Astrocyte of the spinal cord (primary cell): Measurements from ENCODE around the gene COL23A1.

Experiments
- DNase-seq: peaks from one replicate; pipeline ENCODE4 v3.0.0; 2011; ENCODE audit warnings: low read depth, low spot score
- H3K4me3 ChIP-seq: 2 replicates; pipeline ENCODE4 v1.5.1; 2011; ENCODE audit warnings: low read depth, mild to moderate bottlenecking, low read length, moderate library complexity
- in situ Hi-C: cut with HindIII; loops from 2 replicates; pipeline ENCODE4 v1.10.0; 2017; ENCODE audit warnings: low sequenced_read_pairs
- TF ChIP-seq, protein P1 (sequence below): IDR thresholded peaks from 2 replicates; pipeline ENCODE4 v1.5.1; 2012; ENCODE audit warnings: low read depth, mild to moderate bottlenecking, low read length, inconsistent platforms

The COL23A1 gene

DNA sequence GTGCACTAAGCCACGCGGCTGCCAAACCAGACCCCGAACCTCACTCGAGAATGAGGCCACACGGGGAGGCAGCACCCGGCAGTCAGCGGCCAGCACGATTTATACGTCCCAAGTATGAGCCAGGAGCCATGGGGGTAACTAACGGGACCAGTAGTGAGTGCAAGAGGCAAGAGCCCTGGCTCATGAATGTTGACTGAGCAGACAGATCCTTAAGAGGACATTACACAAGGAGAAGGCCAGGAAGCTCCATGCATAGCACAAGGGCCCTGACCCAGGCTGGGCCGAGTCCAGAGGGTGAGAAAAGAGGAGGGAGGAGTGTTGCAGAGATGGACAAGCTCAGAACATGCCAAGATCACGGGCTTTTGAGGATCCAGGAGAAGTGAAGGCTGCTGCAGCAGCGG is 299.0 kb downstream of the COL23A1 start:
- DNase-seq = no peak
- TF ChIP-seq, protein P1, sequence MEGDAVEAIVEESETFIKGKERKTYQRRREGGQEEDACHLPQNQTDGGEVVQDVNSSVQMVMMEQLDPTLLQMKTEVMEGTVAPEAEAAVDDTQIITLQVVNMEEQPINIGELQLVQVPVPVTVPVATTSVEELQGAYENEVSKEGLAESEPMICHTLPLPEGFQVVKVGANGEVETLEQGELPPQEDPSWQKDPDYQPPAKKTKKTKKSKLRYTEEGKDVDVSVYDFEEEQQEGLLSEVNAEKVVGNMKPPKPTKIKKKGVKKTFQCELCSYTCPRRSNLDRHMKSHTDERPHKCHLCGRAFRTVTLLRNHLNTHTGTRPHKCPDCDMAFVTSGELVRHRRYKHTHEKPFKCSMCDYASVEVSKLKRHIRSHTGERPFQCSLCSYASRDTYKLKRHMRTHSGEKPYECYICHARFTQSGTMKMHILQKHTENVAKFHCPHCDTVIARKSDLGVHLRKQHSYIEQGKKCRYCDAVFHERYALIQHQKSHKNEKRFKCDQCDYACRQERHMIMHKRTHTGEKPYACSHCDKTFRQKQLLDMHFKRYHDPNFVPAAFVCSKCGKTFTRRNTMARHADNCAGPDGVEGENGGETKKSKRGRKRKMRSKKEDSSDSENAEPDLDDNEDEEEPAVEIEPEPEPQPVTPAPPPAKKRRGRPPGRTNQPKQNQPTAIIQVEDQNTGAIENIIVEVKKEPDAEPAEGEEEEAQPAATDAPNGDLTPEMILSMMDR = no peak
- in situ Hi-C loops = no loop called here
- H3K4me3 ChIP-seq = no peak overlapping the region

DNA sequence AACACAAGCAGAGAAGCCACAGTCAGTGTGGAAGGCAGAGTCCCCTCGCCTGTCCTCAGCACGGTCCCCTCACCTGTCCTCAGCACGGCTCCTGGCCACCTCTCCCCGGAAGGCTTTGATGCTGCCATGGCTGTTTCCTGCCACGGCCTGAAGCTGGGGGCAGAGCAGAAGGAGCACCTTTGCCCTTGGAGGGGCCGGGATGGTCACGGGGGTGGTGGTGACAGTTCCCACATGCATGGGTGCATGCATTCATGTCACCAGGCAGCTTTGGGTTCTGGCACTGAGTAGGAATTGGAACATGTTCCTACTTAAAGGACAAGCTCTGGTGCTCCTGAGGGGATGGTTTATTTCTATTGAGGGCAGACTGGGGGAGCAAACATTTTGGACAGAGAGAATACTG is 299.8 kb downstream of the COL23A1 start:
- H3K4me3 ChIP-seq = no peak overlapping the region
- DNase-seq = no peak
- in situ Hi-C loops = no loop called here
- TF ChIP-seq, protein P1 = no peak

DNA sequence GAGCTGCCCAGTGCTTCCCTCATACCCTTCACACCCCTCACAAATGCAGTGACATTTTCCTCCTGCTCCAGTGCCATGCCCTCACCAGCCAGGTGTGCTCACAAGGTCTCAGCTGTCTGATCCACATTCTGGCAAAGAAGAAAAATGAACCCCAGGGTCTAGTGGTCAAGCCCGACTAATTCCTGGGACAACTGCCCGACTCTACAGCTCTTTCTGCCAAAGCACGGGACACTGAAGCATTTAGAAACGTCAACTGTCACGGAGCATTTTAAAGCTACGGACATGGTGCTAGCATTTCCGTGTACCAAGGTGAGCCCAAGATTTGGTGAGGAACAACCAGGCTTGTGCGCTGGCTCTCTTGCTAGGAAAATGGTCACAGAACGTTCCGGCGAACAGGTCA is 300.8 kb downstream of the COL23A1 start:
- DNase-seq = no peak
- in situ Hi-C loops = no loop called here
- TF ChIP-seq, protein P1 = no peak
- H3K4me3 ChIP-seq = no peak overlapping the region

DNA sequence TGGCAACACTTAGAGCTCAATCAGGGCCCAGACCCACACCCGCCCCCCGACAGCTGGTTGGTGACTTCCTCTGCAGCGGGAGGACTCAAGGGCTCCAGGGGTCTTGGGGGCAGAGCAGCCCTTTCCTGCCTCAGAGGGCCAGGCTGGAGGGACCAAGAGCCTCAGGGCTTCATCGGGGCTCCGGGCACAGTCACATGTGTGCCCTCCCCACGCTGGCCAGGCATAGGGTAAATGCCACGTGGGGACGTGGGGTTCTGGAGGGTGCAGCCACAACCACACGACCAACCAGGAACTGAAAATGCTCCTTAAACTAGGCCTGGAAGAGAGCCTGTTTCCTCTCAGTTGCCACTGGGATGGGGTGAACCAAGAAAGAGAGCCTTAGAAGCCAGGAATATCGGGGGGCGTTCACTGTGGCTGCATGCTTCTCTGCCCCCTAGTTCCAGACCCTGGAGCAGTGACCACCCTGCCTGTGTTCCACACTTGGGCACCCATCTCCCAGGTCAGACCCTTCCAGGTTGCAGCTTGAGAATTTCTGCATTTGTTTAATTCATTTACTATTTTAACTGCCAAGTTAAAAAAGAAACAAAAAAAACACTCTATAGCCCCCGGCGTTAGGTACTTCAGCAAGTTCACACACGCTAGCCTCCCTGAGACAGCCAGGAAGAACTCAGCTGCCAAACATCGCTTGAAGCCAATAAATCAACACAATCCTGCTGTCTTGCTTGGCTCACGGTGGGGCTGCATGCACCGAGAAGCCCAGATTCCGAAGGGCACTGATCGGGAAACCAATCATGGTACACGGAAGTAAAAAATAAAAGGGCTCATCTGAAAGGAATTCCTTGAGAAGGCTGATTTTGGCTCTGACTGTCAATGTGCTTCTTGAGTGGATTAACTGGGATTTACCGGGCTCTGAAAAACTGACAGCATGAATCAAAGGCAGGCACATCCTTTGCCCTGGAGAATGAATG is 301.5 kb downstream of the COL23A1 start:
- in situ Hi-C loops = no loop called here
- DNase-seq = no peak
- TF ChIP-seq, protein P1 = no peak
- H3K4me3 ChIP-seq = no peak overlapping the region

DNA sequence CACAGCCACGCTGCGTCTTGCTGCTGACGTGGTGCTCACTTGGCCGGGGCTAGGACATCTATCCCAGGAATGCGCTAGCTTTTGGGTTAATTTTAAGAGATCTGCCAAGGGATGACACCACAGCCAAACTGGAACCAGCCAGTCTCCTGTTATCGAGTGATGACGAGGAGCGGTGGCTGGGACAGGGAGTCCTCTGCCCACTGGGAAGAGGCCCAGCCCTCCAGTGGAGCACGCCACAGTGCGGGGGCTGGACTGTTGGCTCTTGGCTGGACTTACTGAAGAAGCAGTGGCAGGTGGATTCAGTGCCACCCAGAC is 302.4 kb downstream of the COL23A1 start:
- TF ChIP-seq, protein P1 = no peak
- no peak for DNase-seq
- in situ Hi-C loops = no loop called here
- no peak overlapping the region for H3K4me3 ChIP-seq

DNA sequence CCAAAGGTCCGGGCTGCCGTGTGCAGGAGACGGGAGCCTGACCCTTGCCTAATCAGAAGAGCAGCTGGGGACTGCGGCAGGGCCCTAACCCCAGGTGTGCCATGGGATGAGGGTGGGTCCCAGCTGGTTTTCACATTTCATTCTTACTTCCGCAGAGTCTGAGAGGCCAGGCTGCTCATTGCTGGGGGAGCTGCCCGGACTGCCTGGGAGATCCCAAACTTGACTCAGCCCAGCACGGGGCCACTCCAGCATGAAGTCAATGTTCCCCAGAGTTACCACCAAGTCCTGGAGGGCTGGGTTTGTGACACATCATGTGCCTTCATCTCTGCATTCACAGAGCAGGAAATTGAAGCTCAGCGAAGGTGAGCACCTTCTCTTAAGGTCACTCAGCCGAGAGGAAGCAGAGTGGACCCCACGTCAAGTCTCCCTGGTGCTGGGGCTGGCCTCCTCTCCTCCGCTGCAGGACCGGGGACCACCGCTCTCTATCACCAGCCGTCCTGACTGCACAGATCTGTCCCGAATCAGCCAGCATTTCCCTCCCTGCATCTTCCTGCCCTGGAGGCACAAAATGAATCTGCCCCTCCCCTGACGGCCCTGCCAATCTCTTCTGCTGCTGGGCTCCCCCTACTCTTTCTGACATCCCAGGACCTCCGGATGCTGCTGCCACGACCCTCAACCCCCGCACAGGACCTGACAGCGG is 303.0 kb downstream of the COL23A1 start:
- TF ChIP-seq, protein P1 = no peak
- in situ Hi-C loops = no loop called here
- H3K4me3 ChIP-seq = no peak overlapping the region
- no peak for DNase-seq
